Cerebellar nuclear complex (tissue), 1 donor: ENCODE measurements around the gene AEBP1.

Source experiments
- DNase-seq, 2 experiments: peaks; one replicate each; lab custom pipeline; 2025; lab: John Stamatoyannopoulos, UW

Gene AEBP1

DNA sequence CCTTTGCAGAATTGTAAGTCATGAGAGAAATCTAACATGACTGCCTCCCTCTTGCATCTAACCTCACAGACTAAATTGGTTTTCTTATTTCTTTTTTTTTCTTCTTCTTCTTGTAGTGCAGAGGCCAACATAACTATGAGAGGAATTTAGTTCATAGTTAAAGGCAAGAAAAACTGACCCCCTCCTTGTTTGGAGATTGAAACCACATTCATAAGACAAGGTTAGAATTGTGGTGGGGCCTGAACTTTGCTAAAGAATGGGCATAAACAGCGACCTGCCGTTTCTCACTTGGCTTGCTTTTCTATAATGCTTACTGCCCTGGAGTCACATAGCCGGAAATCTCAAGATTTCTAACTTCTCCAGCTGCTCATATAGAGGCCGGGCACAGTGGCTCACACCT, 19.4 kb upstream of the AEBP1 start:
- DNase-seq = no peak

DNA sequence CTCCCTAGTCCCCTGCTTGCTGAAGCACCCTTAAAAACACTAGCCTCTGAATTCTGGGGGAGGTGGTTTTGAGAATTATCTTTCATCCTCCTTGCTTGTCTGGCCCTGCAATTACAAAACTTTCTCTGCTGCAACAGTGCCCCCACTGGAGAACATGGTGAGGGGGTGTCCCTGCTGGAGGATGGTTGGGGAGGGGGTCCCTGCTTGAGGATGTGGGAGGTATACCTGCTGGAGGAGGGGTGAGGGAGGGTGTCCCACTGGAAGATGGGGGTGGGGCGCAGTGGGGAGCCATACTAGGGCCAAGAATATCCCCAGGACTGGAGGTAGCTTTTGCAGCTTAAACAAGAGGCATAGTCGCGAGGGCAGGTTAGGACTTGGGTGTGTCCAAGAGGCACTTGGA, 18.6 kb upstream of the AEBP1 start:
- no peak for DNase-seq

DNA sequence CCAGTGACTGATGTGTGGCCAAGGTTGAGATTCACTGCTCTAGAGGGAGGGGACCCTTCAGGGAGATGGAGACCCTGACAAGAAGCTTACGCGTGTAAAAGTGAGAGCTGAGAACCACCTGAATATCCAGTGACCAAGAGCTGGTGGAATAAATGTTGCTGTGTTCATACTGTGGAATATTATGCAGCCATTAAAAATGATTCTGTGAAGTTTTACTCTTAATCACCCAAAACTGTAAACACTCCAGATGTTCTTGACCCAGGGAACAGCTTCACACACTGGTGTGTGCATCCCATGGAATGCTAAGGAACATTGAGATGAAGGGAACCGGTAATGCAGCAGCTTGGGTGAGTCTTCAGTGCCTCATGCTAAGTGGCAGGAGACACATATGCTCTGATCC, 17.5 kb upstream of the AEBP1 start:
- DNase-seq = no peak

DNA sequence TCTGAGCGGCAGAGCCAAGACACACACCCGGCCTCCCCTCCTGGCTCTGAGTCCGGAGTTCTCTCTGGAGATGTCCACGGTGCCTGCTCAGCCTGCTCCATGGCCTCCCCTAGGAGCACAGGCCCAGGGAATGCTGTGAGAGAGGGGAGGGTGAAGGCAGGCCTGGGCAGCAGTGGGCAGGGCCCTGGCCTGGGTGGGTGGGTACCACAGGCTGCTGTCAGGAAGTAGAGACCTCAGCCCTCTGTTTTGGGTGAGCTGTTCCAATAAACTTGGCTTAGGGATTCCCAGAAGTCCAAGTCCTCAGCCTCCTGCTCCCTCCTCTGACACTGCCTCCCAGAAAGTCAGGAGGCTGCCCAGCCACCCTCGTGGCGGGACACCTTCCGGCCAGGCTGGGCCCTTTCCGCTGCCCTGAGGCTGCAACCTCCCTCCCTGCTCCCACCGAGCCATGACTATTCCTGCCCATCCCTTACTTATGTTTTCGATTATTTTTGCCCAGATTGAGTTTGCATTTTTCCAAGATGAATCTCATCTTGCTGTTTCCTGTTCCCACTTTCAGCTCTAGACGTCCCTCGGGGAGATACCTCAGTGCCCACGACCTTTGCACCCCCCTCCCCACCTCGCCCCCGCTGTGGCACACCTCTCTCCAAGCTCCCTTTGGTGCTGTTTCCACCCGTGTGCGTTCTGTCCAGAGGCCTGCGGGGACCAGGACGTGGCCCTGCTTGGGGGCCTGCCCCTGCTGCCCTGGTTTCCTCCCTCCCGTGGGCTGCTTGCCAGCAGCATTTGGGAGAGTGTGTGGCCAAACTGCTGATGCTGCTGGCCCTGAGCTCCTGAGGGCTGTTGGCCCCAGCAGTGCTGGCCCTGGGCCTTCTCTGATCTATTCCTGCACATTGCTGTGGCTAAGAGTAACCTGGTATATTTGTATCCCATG, 16.0 kb upstream of the AEBP1 start:
- DNase-seq = no peak

DNA sequence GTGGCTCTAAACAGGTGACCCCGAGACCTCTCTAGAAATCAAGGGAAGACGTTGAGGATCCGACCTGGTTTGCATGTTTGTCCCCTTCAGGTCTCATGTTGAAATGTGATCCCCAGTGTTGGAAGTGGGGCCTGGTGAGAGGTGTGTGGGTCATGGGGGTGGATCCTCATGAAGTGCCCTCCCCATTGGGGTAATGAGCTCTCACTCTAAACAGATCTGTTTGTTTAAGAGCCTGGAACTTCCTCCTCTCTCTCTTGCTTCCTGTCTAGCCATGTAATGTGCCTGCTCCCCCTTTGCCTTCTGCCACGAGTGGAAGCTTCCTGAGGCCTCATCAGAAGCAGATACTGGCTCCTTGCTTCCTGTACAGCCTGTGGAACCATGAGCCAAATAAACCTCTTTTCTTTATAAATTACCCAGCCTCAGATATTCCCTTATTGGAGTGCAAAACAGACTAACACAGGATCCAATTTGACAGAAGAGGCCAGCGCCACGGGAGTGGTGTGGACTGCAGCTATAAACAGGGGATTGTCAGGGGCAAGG, 11.0 kb upstream of the AEBP1 start:
- DNase-seq = no peak

DNA sequence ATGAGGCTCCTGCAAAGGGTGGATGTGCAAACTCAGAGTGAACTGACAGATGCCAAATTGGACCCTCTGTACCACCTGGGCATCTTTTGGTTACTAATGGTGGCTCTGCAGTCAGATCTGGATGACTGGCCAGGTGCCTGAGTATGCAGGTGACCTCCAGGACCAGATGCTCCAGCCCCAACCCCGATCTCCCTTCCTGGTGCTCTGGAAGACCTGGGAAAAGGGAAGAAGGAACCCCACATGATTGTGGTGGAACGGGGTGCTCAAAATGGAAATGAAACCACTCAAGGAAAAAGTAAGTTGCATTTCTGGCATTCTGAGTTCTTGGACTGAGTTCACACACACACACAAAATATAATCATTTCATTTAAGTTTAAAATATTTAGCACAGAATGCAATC, 9.8 kb upstream of the AEBP1 start:
- DNase-seq = no peak

DNA sequence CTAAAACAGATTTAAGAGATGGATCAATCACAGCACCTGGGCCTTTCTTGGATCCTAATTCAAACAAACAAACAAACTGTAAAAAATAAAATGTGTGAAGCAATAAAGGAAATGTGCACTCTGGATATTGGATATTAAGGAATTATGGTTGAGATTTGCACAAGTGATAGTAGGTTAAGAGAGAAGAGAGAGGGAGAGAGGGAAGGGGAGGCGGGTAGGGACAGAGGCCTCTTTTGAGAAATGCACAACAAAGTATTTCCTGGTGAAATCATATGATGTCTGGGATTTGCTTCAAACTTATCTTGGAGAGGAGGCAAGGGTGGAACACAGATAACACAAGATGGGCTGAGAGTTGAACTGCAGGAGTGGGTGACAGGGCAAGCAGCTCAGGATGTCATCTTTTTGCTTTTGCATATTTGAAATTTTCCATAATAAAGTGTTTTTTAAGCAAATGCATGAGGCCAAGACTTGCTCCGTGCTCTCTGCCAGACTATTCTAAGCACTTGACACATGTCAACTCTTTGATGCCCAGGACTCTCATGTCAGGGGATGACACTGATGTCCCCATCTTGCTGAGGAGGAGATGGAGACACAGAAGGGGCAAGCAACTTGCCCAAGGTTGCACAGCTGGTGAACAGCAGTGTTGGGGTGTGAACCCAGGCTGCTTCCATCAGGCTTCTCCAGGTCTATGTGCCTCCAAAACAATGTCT, 9.1 kb upstream of the AEBP1 start:
- DNase-seq = no peak

DNA sequence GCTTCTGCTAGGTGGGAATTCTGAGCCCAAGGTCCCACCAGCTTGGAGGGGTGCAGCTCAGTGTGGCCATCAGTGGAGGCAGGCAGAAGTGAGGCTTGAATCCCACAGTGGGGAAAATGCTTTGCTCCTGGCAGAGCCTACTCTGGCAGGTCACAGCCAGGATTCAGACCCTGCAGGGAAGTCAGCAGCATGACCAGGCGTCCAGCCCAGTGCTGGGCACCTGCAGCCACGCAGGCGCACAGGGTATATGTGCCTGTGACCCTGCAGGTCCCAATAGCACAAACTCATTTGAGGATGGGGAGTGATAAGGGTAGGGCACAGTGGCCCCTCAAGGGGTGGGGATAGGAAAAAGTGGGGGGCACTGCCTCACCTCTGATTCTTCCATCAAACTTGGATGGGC, 8.4 kb upstream of the AEBP1 start:
- no peak for DNase-seq

DNA sequence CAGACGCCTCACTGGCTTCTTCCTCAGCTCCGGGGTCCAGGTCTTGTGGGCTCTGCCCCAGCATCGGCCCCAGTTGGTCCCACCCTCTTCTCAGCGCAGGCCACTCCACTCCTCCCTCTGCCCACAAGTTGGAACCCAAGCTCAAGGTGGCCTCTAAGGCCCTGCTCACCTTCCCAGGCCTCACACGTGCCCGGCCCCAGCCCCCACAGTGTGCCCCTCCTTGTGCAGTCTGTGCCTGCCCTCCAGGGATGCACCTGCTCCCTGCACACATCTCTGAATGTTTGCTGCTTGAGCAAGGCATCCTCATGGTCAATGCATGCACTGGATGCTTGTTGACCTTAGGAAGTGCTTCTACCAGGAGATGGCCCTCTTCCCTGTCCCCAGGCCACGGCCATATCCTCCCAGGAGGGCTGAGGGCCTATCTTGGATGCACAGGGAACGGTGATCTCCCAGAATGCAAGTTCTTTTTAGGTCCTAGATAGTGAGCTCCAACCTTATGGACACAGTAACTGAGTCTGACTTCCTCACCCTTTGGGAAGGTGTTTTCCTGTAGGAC, 7.7 kb upstream of the AEBP1 start:
- no peak for DNase-seq

DNA sequence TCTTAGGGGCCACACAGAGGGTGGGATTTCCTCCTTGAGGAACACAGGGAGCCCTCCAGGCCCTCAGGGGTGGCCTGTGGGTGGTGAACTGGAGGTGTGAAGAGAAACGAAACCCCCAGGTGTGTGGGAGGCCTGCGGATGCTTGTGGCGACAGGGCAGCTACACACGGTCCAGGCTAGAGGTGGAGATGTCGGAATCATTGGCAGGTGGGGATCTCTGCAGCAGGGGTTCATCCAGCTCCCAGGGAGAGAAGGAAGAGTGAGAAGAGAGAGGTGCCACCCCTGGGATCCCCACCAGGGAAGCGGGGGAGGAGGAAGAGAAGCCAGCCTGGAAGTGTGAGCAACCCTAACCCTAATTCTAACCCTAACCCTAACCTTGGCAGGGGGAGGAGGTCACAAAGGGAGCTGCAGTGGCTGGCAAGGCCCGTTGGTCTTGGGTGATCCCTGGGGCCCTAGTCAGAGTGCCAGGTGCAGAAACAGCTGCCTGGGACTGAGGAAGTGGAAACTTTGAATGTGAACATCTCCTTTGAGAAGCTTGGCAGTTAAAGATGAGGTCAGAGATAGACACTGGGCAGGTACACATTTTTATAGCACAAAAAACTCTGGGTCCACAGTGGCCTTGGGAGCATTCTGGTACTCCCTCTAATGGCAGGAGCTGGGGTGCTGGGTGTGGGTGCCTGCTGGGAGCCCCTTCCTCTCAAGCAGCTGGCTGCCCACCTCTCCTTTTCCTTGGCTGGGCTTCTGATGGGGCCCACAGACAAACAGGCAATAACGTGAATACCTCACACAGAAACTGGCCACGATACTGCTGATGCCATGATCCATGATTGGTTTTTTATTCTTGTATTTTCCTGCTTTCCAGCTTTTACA, 6.8 kb upstream of the AEBP1 start:
- DNase-seq = no peak

DNA sequence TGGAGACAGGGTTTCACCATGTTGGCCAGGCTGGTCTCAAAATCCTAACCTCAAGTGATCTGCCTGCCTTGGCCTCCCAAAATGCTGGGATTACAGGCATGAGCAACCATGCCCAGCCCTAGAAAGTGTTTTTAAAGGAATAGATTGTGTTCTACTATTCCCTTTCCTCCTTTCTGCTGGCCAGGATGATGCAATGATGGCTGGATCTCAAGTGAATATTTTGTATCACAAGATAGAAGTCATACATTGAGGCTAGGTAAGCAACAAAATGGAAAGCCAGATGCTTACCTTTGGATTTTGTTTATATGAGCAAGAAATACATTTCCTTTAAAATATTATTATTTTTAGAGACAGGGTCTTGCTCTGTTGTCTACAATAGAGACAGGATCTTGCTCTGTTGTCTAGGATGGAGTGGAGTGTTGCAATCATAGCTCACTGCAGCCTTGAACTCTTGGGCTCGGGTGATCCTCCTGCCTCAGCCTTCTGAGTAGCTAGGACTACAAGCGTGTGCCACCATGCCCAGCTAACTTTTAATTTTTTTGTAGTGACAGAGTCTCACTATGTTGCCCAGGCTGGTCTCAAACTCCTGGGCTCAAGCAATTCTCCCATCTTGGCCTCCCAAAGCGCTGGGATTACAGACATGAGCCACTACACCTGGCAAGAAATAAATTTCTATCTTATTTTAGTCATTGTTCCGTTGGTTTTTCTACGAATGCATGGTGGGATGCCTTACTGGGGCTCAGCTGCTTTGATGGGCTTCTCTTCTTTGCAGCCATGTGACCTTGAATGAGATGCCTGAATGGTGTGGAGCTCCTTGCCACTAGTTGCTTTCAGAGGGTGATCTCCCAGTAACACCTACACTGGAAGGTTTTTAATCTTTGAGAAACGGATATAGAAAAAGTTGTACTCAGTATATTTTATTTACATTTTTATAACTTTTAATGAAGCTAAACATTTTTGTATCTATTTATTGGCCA, 5.8 kb upstream of the AEBP1 start:
- DNase-seq = no peak

DNA sequence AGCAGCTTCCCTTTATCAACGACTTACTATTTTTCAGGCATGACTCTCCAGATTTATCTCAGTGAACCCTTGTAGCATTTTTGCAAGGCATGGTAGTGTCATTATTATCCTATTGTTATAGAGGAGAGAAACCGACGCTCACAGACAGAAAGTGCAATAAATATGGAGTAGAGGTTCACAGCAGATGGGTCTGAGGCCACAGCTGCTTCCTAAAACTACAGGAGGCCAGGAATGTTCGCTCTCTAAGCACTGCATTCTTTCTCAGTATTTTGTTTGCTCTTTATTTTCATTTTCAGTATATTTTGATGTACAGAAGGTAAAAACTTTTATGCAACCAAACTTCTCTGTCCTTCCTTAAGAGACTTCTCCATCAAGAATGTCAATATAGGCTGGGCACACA, 4.5 kb upstream of the AEBP1 start:
- no peak for DNase-seq

DNA sequence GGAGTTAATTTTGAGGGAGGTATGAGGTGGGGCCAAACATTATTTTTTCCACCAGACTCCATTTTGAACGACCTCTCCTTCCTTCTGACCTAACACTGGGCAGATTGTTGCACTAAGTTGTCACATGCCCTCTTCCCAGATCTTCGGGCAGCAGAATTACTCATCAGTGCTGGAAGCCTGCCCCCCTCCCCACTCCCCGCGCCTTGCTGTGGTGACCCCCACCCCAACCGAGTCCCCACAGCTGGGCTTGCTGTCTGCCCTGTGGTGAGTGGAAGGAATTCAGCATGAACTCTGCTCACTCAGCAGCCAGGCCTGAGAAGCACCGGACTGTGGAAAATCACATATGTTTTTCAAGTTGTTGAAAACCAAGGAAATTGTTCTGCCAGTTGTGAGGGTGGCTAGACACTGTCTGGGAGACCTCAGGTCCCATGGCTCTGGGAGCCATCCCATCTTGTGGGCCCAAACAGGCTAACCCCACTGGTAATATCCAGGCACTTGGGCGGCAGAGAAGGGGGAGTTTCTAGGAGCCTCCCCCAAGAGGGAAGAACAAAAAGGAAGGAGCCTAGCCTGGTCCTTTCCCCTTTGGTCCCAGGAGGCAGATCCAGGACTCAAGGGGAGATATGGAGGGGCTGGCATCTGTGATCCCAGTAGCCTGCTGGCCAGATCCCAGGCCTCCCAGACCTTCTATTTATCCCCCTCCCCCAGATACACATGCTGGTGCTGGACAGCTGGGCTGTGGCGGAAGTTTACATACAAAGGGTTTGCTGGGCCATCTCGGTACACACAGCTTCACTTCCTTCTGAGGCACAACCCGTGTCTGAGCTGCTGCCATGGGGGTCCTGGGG, 3.5 kb upstream of the AEBP1 start:
- no peak for DNase-seq

DNA sequence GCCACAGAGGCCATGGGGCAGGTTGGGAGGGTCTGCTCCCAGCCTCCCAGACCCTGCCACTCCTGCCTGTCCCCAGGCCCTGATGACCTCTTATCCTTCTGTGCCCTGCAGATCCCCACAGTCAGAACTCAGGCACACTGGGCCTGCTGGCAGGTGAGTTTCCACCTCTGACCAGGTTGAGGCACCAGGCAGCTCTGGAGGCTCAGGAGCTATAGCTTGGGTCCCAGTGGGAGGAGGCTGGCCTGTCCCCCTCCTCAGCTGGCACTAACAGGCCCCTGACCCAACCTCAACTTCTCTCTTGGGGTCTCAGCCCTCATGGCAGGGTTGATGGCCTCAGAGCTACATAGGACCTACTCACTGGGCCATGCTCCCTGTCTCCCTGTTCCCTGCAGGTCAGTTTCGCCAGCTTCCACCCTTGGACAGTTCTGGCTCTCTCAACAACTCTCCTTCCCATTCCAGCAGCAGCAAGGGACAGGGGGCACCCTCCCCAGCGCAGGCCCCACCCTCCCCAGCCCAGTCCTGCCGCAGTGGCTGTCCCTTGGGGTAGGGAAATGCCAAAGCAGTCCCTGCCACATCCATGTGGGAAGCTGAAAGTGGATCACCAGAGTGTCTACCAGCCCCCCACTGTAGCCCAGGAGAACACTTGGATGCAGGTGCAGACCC, 2.7 kb upstream of the AEBP1 start:
- DNase-seq = no peak

DNA sequence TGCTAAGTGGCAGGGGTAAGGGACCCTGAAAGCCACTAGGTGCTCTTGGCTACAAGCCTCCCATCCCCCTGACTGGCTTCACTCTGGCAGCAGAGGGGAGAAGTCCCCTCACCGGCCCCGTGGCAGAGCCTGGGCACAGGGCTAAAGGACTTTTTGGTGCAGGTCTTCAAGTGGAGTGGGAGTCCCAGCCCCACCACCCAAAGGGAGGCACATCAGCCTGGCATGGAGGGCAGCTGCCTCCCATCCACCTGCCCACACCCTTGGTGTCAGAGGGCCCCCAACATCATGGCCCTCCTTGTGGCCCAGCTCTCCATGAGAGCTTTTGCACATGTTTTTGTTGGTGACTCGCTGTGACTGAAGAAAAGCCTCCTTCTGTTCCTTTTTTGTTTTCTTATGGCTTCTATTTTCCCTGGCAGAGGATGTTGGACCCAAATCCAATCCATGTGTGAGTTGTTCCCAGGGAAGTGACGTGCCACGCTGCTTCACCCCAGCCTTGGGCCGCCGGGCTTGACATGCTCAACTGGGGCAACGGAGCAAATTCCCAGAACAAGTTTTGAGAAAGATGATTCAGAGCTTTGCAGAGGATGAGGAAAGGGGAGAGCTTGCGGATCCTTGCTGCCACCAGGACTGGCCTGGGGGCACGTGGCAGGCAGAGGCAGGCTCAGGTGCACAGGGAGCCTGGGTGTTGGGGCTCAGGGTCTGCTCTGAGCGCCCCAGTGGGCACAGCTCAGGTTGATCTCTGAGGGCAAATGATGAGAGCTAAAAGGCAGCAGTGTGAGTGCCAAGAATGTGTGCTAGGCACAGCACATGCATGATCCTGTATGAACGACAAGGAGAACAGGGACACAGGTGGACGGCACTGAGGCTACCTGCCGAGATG, 1.9 kb upstream of the AEBP1 start:
- DNase-seq = no peak

DNA sequence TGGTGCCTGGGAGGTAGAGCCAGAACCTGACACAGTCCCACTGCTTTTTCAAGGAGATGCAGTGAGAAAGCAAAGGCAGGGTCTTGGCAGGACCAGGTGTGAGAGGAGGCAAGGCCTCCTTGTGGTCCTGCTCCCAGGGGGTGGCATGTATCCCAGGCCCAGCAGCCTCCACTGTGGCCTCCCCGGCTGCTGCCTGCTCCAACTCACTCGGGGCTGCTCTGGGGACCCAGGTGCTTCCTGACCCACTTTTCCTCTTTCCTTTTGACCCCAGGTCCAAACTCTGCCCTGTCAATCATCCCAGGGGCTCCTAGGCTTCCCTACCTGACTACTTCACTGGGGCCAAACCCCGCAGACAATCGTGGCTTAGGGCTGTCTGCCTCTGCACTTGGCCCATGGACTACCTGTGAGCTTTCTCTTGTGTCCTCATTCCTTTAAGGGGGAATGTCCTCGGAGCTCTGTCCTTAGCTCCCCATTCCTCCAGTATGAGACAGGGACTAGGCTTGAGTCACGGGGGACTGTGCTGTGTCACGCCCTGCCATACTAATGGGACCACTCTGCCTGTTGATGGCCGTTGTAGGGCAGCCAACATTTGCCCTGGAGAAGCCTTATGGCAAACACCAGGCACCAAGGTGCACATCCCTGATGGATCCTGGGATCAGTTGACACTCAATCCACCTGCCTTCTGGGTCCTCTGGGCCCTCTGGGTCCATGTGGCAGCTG, 1.1 kb upstream of the AEBP1 start:
- no peak for DNase-seq

DNA sequence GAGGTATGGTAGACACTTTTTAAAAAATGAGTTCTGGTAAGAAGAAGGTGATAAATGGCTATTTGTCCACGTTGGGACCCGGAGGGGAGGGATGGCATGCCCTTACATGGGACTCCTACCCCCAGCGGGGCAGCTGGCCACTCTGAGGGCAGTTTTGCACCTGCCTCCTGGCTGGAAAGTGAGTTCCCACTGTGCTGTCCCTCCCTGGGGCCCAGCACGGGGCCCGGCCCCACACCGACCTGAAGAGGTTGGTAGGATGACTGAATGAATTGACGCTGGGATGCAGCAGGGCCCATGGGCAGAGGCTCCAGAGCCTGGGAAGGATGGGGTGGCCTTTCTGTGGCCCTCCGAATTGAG, 601 bp upstream of the AEBP1 start:
- no peak for DNase-seq
